Measurements from ENCODE around the gene DTL. TPM values are rescaled to one million over a fixed set of nuclear protein-coding genes. Genes with fewer than 3 reads are reported as not detected.
A peak's percentile ranks its signal among the peaks of the same experiment; 100 is the strongest.

Gene DTL
- polyA plus RNA-seq, 10 donors = 6.8 to 16.5 (median 10.8) TPM

DNA sequence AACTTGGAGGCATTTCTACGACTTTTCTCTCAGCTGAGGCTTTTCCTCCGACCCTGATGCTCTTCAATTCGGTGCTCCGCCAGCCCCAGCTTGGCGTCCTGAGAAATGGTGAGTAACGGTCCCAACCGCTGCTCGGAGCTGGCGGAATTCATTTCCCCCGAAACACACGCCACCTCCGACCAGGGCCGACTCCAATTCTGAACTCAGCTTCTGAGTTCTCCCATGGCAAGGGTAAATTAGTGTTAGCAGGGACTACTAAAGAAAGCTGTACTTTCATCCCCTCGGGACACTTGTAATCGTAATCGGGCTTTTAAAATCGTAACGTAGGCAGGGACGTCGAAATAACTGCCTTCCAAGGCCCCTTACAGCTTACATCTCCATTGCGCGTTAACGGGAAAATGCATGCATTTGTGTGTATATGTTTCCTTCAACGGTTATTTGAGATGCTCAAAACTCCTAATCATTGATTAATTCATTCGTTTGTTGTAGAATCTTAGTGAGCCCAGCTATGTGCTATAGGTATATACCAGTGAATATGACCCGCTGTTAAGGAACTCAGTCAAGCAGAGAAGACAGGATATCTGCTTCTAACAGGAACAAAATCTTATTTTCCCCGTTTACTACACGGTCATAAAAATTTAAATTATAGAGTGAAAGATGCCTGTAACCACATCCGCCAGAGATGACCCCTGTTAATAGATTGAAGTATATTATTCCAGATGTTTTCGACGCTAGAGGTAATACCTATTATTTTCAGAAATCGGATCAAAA is 472 bp downstream of the DTL start:
- DNase-seq = no peak

DNA sequence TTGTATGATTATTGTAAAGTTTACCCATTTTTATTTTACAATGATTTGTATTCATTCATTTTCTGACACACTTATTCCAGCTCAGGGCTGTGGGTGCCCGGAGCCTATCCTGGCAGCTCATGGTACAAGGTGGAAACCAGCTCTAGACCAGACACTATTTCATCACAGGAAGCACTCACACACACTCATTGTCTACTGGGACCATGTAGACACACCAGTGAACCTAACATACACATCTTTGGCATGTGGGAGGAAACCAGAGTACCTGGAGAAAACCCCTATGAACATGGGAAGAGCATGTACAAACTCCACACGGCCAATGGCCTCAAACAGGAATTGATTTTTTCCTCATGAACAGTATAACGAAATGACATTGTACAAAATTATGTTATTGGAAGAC is 2.4 kb downstream of the DTL start:
- no peak for DNase-seq

DNA sequence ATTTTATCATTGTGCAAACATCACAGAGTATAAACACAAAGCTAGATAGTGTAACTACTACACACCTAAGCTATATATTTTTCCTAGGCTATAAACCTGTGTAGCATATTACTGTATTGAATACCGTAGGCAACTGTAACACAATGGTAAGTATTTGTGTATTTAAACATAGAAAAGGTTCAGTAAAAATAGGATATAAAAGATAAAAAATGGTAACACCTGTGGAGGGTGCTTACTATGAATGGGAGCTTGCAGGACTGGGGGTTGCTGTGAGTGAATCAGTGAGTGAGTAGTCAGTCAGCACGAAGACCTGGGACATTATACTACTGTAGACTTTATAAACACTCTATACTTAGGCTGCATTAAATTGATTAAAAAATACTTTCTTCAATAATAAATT is 4.1 kb downstream of the DTL start:
- DNase-seq = no peak

DNA sequence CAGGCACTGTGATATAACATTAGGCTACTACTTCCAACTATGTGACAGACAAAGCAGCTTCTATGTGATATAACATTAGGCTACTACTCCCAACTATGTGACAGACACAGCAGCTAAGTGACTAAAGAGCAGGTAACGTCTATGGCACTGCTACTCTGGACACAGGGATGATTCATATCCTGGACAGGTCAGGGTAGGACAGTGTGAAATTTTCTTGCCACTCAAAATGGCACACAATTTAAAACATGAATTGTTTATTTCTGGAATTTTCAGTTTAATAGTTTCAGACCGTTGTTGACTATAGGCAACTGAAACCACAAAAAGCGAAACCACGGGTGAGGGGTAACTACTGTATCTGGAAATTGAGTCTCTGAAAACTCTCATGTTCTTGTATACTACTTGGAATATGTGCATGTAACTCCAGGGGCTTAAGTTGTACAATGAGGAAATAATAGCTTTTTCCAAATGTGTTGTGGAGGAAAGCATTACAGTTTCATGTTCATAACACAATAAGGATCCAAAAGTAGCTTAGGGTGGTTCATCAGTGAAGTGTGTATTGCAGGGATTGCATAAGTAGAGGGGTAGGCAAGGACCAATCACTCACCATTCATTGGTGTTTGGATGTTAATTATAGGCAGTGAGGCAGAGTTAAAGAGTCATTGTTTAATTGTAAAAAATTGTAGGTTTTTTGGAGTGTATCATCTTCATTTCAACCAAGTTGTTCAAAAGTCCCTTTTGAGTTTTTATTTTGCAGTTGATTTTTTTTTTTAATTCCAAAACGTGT is 5.3 kb downstream of the DTL start:
- DNase-seq = no peak

DNA sequence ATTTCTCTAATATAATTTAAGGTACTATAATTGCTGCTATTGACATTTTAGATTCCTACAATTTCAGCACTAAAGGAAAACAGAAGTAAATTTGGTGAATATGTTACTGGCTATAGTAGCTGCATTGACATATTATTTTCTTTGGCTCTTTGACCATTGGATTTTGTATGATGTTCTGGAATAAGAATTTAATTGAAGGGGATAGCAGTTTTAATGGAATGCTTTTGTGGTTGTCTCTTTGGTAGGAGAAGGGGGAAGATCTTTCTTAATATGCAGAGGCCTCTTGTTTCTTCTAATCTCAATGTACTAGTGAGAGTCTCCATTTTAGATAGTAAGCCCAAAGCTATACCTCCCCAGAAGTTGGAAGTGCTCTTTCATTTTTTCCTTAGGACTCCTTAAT is 6.9 kb downstream of the DTL start:
- no peak for DNase-seq

DNA sequence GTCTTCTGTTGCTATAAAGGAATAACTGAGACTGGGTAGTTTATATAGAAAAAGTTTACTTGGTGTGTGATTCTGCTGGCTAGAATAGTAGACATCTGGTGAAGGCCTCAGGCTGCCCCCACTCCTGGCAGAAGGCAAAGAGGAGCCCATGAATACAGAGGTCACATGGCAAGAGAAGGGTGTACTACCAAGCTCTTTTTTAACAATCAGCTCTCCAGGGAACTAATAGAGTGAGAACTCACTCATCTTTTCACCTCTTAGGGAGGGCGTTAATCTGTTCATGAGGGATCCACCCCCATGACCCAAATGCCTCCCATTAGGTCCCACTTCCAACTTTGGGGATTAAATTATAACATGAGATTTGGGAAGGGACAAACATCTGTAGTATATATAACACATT is 9.3 kb downstream of the DTL start:
- DNase-seq = no peak

DNA sequence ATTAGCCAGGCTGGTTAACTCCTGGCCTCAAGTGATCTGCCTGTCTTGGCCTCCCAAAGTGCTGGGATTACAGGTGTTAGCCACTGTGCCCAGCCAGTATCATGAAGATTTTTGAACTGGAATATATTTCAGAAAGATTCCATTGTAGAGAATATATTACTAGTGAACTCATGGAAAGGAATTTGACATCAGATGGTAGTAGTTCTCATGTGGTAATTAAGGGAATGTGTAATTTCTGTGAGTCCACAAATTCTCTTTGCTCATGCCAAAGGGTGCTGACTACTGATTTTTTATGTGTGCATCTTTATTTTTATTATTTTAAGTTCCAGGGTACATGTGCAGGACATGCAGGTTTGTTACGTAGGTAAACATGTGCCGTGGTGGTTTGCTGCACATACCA is 10.4 kb downstream of the DTL start:
- DNase-seq = no peak

DNA sequence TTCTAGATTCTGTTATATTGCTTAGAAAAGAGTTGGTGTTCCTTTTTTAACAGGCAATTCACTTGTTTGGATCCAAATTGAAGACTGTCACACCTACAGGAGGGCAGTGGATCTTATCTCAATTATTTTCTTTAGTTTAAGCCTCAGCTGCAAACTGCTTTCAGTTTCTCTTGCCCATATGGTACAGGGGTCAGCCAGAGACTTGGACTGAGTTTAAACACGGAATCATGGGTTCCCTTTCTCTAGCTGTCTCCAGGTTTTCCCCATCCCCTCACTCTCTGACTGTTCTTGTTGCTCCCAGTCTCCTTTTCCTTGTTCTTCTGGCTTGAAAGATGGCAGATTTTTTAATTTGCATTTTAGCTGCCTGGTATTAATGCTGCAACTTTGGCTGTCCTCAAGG is 18.4 kb downstream of the DTL start:
- no peak for DNase-seq

DNA sequence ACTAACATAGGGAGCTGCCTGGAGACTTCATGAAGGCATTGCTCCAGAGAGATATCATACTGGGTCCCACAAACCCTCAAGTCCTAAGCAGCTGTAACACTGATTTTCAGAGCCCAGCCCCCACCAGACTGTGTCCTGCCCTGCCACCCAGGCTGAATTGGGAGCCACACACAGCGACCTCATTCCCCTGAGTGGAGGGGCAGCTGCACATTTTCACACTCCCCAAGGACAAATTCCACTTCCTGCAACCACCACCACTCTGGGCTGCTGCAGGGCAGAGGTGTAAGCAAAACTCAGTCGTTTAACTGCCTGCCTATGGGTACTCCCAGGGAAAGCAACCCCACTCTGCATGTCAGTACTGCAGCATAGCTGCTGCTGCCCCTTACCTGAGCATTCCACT is 19.8 kb downstream of the DTL start:
- no peak for DNase-seq

DNA sequence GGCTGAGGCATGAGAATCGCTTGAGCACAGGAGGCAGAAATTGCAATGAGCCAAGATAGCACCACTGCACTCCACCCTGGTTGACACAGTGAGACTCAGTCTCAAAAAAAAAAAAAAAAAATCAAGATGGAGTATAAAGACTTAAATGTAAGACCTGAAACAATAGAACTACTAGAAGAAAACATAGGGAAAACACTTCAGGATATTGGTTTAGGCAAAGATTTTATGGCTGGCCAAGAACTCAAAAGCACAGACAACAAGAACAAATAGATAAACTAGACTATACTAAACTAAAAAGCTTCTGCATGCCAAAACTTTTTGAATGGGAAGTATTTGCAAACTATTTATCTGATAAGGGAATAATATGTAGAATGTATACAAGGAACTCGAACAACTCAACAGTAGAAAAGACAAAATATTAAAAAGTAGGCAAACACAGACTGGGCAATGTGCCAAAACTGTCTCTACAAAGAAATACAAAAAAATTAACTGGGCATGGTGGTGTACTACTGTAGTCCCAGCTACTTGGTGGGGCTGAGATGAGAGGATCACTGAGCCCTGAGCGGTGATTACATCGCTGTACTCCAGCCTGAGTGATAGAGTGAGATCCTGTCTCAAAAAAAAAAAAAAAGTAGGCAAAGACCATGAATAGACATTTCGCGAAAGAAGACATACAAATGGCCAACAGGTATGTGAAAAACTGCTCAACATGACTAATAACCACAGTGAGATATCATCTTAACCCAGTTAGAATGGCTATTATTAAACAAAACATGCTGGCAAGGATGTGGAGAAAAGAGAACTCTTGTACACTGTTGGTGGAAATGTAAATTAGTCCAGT is 25.3 kb downstream of the DTL start:
- DNase-seq = no peak

DNA sequence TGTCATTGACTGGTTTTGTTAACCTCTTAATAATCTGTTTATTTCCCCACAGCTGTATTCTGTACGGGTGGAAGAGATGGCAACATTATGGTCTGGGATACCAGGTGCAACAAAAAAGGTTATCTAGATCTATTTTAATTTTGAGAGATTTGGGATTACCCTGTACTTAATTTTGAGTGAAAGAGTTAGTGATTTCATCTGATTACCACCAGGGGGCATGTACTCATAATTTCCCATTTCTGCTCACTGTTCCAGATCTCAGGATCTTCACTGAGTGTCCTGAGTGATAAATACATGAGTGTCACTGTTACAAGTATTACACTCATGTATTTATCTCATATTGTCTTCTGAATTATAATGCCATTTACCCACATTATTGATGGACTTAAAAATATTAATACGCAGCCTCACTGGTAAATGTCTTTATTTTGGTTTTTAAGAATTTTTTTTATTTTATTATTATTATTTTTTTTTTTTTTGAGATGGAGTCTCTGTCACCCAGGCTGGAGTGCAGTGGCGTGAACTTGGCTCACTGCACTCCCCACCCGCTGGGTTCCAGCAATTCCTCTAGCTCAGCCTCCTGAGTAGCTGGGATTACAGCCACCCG is 27.4 kb downstream of the DTL start:
- DNase-seq = peak; percentile 10 to 36 (median 25)

DNA sequence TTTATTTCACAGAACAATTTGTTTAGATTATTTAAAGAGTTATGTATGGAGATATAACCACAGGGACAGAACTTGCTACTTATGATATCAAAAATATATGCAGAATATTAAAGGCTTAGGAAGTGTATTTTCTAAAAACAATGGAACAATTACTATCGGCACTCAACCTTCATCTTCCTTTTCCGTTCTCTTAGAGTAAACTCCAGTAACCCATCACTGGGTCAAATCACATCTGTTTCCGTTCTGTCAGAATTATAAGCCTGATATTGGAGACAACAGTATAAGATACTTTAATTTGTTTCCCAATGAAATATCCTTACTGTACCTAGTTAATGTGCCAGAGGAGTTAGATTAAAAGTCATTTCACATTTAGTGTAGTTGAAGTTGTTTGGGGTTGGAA is 32.2 kb downstream of the DTL start:
- no peak for DNase-seq

DNA sequence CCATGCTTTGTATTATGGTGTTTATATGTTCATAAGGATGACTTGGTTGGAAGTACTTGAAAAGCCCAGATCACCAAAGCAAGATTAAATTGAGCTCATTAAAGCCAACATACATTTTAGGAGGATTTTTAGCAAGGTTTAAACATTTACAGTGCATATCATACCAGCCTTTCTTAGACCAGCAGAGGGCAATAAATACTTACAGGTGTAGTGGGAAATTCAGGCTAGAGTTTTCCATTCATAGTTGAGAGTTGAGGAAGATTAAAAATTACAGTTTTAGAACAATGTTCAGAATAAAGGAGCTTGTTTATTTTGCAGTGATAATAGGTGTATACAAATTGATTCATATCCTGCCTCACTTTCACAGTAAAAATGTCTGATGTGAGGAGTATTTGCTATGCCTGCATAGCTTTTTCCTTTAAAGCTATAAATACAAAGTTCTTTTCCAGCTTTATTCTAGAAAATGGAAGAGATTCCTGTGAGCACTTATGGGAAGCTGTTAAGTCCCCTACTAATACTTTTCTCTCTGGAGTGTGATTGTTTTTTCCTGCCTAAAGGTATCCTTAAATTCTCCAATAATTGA is 35.3 kb downstream of the DTL start:
- DNase-seq = peak; percentile 34 to 63 (median 46)

DNA sequence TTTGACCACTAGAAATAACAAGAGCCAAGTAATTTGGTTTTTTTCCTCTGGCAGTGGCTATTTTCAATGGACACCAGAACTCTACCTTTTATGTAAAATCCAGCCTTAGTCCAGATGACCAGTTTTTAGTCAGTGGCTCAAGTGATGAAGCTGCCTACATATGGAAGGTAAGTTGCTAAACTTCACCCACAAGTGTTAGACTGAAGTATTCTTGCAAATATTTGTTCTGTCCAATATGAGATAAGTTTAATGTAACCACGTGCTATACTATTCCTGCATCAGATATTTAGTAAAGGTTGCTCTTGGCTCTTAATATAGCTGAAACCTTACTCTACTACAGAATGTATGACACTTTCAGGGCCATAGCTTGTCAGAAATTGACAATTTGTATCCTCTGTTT is 36.5 kb downstream of the DTL start:
- DNase-seq = no peak

DNA sequence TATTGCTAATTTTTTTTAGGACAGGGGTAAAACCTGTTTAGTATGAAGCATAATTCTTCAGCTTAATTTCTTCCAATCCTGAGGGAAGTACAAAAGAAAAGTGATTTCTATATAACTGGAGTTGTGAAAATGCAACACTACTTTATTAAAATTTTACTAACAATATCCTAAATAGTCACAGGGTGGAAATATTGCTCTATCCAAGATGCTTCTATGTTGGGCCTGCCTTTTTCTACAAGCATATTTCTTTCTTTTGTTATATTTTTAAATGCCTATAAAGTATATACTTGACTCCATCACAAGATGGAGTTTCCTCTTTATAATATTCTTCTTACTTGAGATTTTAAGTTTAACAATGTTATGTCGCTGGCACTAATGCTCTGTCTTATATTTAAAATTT is 37.9 kb downstream of the DTL start:
- DNase-seq = no peak

DNA sequence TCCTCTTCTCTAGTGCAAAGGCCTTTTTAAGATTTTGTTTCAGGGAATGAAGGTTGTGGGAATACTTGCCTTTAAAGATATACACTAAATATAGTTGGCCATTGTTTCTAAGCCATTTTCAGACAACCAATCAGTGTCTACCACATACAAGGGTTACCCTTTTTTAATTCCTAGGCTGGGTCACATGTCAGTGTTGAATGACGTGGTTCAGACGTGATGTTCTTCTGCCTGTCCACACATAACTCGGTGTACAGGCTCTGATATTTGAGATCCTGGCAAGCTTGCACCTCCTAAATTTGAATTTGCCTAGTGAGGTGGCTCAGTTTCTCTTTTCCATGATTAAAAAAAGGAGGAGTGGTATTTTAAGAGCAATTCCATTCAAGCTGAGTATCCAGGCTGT is 38.8 kb downstream of the DTL start:
- DNase-seq = peak in 1 of 3 donors; percentile 41

DNA sequence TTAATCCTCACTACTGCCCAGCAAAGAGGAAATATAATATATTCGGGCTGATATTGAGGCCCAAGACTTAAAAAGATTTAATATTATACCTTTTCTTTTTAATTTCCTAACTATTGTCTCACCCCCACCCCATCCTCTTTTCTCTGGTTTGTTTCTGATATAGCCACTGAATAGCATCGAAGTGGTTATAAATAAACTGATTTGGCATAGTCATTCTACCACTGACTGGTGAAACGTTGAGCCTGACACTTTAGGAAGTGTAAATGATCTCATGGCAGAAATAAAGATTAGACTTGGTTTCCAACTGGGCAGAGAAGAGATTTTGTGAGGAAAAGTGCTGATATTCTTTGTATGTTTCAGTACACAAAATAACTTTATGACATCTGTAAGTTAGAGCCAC is 39.3 kb downstream of the DTL start:
- no peak for DNase-seq

DNA sequence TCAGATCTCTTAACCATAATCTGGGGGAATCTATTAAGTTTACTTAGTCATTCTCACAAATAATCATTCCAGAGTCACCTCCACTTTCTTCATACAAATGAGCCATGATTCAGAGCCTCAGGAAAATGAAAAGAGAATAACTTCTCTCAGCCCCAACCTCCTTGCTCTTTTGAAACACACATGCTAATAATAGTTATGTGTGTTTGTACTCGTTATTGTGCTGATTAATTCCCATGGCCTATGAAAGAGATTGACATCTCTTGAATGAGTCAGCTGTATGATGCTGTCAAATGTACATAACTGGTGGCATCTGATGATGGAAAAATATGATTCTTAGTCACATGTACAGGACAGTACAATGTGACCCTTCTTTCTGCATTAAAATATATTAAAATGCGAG is 41.5 kb downstream of the DTL start:
- DNase-seq = no peak

DNA sequence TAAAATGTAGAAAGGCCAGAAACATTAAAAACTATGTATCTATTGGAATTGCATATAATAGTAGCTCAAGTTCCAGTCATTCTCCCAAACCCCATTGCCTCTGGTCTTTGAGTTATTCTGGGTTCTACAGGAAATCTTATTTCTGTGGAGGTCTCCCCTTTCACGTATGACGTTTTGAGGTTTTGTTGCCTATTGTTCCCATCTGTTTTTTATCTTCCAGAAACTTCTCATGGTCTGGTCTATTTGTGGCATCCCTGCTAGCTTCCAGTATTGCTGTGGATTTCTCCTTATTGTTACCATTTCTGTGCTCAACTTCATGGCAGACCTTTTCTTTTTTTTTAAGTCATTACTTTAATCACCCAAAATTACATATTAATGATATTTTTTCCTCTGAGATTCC is 43.3 kb downstream of the DTL start:
- DNase-seq = no peak

DNA sequence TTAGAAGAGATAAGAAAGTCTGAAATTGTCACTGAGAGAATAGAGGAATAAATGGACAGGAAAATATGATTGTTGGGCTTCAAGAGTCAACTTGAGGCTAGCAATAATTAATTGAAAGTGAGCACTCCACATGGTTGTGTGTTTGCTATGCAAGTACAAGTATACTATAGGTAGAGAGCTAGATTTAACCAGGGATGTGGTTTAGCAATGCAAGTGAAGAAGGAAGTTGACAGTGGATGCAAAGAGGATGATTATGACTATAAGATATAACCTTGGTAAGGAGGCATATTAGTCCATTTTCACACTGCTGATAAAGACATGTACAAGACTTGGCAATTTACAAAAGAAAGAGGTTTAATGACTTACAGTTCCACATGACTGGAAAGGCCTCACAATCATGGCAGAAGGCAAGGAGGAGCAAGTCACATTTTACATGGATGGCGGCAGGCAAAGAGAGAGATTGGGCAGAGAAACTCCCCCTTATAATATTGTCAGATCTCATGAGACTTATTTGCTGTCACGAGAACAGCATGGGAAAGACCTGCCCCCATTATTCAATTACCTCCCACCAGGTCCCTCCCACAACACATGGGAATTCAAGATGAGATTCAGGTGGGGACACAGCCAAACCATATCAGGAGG is 47.3 kb downstream of the DTL start:
- no peak for DNase-seq

DNA sequence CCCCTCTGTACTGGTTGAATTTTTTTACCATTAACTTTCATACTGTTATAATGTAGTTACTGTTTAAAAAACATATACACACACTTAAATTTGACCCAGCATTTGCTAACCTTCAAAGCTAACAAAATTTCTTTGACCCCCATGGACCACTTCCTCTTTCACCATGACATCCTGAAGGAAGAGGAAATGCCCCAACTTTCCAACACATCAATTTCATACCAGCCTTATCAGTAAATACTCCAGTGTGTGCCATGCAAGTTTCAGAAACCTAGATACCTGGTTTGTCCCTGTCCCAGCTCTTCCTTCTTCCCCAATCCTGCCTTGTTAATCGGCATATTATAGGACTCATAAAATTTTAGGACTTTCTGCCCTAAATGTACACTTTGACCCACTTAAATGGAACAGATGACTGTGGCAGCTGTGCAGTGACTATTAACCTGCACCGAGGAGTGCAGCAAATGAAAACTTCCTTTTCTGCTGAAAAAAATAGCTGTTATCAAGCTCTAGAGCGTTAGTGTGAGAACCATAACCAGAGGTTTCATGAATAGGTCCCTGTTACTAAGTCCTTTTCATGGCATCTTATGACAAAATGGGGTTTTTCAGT is 54.1 kb downstream of the DTL start:
- no peak for DNase-seq

Measured in muscle of back (tissue), 11 donors.